H1 (cell line): ENCODE data around the gene LRRC46. TPM values are rescaled to one million over a fixed set of nuclear protein-coding genes. Genes with fewer than 3 reads are reported as not detected.

Experiments
- polyA plus RNA-seq, 7 experiments: library from polyadenylated mRNA; depleted of rRNA in 3 of 7; stranded (reverse) in 5 of 7; unstranded in 2 of 7; fragments of >200 nt in 5 of 7; fragments of 200-250 nt in 2 of 7; gene quantifications; 1 replicate in 5 of 7; 2 replicates in 1 of 7; 4 replicates in 1 of 7; pipeline versions ENCODE4 v1.2.1 to v1.2.3, GENCODE V29; 2011 to 2013; ENCODE audit warnings: missing spikeins in 2 of 7, mixed read lengths in 2 of 7
- total RNA-seq: library from RNA; stranded (reverse); fragmentation: NEBNext Ultra II Directional; extraction: Animal tissue kit (Norgen Biotek cat#: 25700); gene quantifications from 2 replicates; pipeline ENCODE4 v1.2.1, GENCODE V29; 2021
- TF ChIP-seq, protein P1 (sequence below): fragments of 300-600 bp; sonication (generic); IDR thresholded peaks from 2 replicates; pipeline ENCODE4 v1.7.1; 2012; ENCODE audit warnings: low read length, moderate library complexity, mild to moderate bottlenecking, inconsistent platforms; ENCODE audit not compliant: insufficient replicate concordance

The LRRC46 gene
- total and polyA plus RNA-seq, 2 of the 8 experiments (the other 6 are each of a cell fraction or from before 2014, with no cell fraction given), result 0.18 TPM; not detected in 1

DNA sequence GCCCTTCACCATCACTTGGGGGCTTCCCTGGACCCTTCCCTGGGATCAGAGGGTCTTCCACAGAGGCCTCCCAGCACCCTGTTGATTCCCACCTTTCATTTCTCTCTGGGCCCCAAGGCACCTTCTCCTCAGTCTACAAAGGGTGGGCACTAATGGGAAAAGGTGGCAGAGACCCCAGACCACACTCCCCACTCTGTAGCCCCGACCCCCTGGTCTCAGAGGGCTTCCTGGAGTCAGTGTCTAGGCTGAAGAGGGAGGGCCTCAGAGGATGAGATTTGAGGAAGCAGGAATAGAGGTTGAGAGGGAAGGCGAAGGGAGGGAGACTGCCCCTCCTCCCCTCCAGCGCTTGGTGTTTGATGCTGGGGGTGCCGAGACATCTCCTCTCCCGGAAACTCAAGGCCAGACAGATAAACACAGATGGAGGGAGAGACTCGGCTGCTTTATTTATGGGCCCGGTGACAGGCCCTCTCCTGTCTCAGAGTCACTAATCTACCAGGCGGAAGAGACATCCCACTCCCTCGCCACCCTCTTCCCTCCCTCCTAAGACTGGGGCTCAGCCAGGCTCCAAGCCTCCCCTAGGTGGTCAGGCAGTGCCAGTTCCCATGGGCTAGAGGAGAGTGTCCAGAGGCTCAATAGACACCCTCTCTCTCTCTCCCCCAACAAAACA lies 46.0 kb downstream of the LRRC46 start (continued):
- TF ChIP-seq, protein P1, sequence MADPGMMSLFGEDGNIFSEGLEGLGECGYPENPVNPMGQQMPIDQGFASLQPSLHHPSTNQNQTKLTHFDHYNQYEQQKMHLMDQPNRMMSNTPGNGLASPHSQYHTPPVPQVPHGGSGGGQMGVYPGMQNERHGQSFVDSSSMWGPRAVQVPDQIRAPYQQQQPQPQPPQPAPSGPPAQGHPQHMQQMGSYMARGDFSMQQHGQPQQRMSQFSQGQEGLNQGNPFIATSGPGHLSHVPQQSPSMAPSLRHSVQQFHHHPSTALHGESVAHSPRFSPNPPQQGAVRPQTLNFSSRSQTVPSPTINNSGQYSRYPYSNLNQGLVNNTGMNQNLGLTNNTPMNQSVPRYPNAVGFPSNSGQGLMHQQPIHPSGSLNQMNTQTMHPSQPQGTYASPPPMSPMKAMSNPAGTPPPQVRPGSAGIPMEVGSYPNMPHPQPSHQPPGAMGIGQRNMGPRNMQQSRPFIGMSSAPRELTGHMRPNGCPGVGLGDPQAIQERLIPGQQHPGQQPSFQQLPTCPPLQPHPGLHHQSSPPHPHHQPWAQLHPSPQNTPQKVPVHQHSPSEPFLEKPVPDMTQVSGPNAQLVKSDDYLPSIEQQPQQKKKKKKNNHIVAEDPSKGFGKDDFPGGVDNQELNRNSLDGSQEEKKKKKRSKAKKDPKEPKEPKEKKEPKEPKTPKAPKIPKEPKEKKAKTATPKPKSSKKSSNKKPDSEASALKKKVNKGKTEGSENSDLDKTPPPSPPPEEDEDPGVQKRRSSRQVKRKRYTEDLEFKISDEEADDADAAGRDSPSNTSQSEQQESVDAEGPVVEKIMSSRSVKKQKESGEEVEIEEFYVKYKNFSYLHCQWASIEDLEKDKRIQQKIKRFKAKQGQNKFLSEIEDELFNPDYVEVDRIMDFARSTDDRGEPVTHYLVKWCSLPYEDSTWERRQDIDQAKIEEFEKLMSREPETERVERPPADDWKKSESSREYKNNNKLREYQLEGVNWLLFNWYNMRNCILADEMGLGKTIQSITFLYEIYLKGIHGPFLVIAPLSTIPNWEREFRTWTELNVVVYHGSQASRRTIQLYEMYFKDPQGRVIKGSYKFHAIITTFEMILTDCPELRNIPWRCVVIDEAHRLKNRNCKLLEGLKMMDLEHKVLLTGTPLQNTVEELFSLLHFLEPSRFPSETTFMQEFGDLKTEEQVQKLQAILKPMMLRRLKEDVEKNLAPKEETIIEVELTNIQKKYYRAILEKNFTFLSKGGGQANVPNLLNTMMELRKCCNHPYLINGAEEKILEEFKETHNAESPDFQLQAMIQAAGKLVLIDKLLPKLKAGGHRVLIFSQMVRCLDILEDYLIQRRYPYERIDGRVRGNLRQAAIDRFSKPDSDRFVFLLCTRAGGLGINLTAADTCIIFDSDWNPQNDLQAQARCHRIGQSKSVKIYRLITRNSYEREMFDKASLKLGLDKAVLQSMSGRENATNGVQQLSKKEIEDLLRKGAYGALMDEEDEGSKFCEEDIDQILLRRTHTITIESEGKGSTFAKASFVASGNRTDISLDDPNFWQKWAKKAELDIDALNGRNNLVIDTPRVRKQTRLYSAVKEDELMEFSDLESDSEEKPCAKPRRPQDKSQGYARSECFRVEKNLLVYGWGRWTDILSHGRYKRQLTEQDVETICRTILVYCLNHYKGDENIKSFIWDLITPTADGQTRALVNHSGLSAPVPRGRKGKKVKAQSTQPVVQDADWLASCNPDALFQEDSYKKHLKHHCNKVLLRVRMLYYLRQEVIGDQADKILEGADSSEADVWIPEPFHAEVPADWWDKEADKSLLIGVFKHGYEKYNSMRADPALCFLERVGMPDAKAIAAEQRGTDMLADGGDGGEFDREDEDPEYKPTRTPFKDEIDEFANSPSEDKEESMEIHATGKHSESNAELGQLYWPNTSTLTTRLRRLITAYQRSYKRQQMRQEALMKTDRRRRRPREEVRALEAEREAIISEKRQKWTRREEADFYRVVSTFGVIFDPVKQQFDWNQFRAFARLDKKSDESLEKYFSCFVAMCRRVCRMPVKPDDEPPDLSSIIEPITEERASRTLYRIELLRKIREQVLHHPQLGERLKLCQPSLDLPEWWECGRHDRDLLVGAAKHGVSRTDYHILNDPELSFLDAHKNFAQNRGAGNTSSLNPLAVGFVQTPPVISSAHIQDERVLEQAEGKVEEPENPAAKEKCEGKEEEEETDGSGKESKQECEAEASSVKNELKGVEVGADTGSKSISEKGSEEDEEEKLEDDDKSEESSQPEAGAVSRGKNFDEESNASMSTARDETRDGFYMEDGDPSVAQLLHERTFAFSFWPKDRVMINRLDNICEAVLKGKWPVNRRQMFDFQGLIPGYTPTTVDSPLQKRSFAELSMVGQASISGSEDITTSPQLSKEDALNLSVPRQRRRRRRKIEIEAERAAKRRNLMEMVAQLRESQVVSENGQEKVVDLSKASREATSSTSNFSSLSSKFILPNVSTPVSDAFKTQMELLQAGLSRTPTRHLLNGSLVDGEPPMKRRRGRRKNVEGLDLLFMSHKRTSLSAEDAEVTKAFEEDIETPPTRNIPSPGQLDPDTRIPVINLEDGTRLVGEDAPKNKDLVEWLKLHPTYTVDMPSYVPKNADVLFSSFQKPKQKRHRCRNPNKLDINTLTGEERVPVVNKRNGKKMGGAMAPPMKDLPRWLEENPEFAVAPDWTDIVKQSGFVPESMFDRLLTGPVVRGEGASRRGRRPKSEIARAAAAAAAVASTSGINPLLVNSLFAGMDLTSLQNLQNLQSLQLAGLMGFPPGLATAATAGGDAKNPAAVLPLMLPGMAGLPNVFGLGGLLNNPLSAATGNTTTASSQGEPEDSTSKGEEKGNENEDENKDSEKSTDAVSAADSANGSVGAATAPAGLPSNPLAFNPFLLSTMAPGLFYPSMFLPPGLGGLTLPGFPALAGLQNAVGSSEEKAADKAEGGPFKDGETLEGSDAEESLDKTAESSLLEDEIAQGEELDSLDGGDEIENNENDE, result no peak
- TF ChIP-seq, all 59 proteins: peak for 1
